PC-3 (cell line): ENCODE results near the gene DENND5B. TPM values are rescaled to one million over a fixed set of nuclear protein-coding genes. Genes with fewer than 3 reads are reported as not detected.
A peak's percentile ranks its signal among the peaks of the same experiment; 100 is the strongest.

Experiments used
- ATAC-seq: fragments of 200-7000 bp; cut with Tn5 transposase; 2 replicates; pipeline ENCODE4 v1.9.1; 2020; ENCODE audit warnings: mild to moderate bottlenecking, moderate library complexity
- BruUV-seq: library from RNA; stranded (reverse); fragments of 400-500 nt; replicated peaks from 2 replicates; lab custom pipeline; 2021; lab: Mats Ljungman, UMichigan
- CTCF ChIA-PET: fragments of 300-600 bp; sonication (Branson Sonifier 250); formaldehyde crosslinking; loops from one replicate; lab custom pipeline; 2022; ENCODE audit warnings: antibody characterized with exemption; lab: Charles Lee
- POLR2A ChIA-PET: fragments of 300-600 bp; sonication (Branson Sonifier 250); formaldehyde crosslinking; loops from one replicate; lab custom pipeline; 2022; ENCODE audit warnings: antibody characterized with exemption; ENCODE audit not compliant: unreplicated experiment; lab: Charles Lee
- DNase-seq: peaks from one replicate; pipeline ENCODE4 v3.0.0-alpha.2; 2015
- H2AFZ ChIP-seq: fragments of 300-600 bp; sonication (generic); 2 replicates; pipeline ENCODE4 v1.6.0; 2016; ENCODE audit warnings: antibody characterized with exemption, low read length
- H3F3A ChIP-seq: fragments of 300-600 bp; sonication (generic); one replicate; pipeline ENCODE4 v1.6.0; 2017; ENCODE audit warnings: antibody characterized with exemption, low read length, control low read depth, mild to moderate bottlenecking; ENCODE audit not compliant: unreplicated experiment
- H3K27ac ChIP-seq: fragments of 300-600 bp; sonication (generic); 2 replicates; pipeline ENCODE4 v1.5.1; 2016; ENCODE audit warnings: mild to moderate bottlenecking, low read length
- H3K27me3 ChIP-seq: fragments of 300-600 bp; sonication (generic); 2 replicates; pipeline ENCODE4 v1.6.1; 2016; ENCODE audit warnings: low read length, mixed read lengths
- H3K36me3 ChIP-seq: fragments of 300-600 bp; sonication (generic); 2 replicates; pipeline ENCODE4 v1.6.1; 2016; ENCODE audit warnings: low read depth, mixed run types, low read length, mixed read lengths
- H3K4me1 ChIP-seq: fragments of 300-600 bp; sonication (generic); 2 replicates; pipeline ENCODE4 v1.5.1; 2016; ENCODE audit warnings: low read length; ENCODE audit not compliant: insufficient read depth
- H3K4me2 ChIP-seq: fragments of 300-600 bp; sonication (generic); 2 replicates; pipeline ENCODE4 v1.6.0; 2016; ENCODE audit warnings: low read length
- H3K4me3 ChIP-seq: fragments of 300-600 bp; sonication (generic); 2 replicates; pipeline ENCODE4 v1.5.1; 2016; ENCODE audit warnings: mild to moderate bottlenecking, low read length, mixed read lengths
- H3K79me2 ChIP-seq: fragments of 300-600 bp; sonication (generic); 2 replicates; pipeline ENCODE4 v1.6.1; 2017; ENCODE audit warnings: low read length, mixed read lengths
- H3K9ac ChIP-seq: fragments of 300-600 bp; sonication (generic); 2 replicates; pipeline ENCODE4 v1.6.0; 2016; ENCODE audit warnings: mild to moderate bottlenecking, low read length
- H3K9me2 ChIP-seq: fragments of 300-600 bp; sonication (generic); replicated peaks from 2 replicates; pipeline ENCODE4 v1.6.1; 2016; ENCODE audit warnings: mixed run types, low read length, mixed read lengths
- H3K9me3 ChIP-seq: fragments of 300-600 bp; sonication (generic); 2 replicates; pipeline ENCODE4 v1.6.1; 2016; ENCODE audit warnings: low read length, mixed read lengths
- H4K20me1 ChIP-seq: fragments of 300-600 bp; sonication (generic); 2 replicates; pipeline ENCODE4 v1.6.1; 2016; ENCODE audit warnings: low read length, mixed read lengths
- EZH2 ChIP-seq: fragments of 300-600 bp; sonication (generic); IDR thresholded peaks from one replicate; pipeline ENCODE4 v1.6.1; 2017; ENCODE audit warnings: antibody characterized with exemption, mild to moderate bottlenecking, low read length; ENCODE audit not compliant: unreplicated experiment
- EZH2phosphoT487 ChIP-seq: fragments of 300-600 bp; sonication (generic); IDR thresholded peaks from 2 replicates; pipeline ENCODE4 v1.6.1; 2018; ENCODE audit warnings: mild to moderate bottlenecking, antibody characterized with exemption, low read length, borderline replicate concordance
- intact Hi-C: fragments of 100-400 bp; cut with micrococcal nuclease; formaldehyde crosslinking; loops from 2 replicates; pipeline ENCODE4 v1.9.0; 2023
- total RNA-seq: library from RNA; depleted of rRNA; stranded (reverse); fragments of >200 nt; gene quantifications from 2 replicates; pipeline ENCODE4 v1.2.3, GENCODE V29; 2014
- TF ChIP-seq, protein P1 (sequence below): fragments of 300-600 bp; sonication (generic); conservative IDR thresholded peaks from 2 replicates; pipeline ENCODE4 v1.5.1; 2017; ENCODE audit warnings: antibody characterized with exemption, low read depth, mild to moderate bottlenecking, low read length

DENND5B gene
- total RNA-seq, 1 experiment from 2014 or later, result 4.2 TPM

DNA sequence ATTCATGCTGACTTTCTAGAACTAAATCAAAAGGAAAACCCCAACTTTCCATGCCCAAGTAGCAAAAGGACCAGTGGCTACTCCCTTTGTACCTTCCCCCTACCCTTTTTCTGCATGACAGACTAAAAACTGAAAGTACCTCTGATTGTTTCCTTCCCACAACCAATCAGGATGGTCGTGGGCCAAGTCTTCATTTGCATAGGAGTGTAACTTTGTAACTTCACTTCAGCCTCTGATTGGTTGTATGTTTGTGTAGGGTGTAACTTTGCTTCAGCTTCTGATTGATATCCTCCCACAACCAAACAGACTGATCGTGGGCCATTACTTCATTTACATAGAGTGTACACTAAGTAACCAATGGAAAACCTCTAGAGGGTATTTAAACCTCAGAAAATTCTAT, 96.5 kb downstream of the DENND5B start:
- CTCF ChIA-PET, result no interaction called here
- H3K4me2 ChIP-seq, result no peak overlapping the region
- DNase-seq, result no peak

DNA sequence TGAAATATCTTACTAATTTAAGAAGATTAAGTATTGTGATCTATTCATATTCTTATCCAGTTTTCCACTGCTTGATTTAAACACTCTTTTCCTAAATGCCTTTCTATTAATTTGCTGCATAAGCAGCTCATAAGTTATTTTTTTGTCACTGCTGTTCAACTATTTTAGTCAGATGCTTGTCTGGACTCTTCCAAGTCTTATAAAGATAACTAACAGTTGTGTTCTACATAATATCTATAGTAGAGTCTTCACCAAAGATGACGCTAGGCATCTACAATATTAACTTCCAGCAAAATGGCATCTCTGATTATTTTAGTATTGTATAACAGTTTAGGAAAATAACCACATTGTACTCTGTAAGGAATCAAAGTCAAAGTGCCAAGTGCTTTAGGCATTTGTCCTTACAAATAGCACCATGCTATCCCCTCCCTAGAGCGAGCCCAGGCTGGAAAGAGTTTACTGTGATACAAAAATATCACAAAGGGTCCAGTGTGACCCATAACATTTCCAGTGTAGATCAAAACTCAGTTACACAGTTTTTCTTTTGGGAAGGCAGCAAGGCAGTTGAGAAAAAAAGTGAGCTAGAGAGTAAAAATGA, 98.2 kb downstream of the DENND5B start:
- H3K4me1 ChIP-seq, result peaks cover 34% of the 10 kb centered on the region
- no peak for ATAC-seq
- CTCF ChIA-PET, result interaction anchor here (0.6 kb wide), 1 partner anchor 12 kb away, joined by 4 read pairs; no protein-coding TSS in a partner anchor

More for the DNA sequence above, 96.5 kb downstream of the DENND5B start:
- Histone ChIP-seq H3K4me3 (no peak overlapping the region), H3K79me2 (no peaks in the 10 kb centered on the region), H3K27me3 (no peaks in the 10 kb centered on the region), H3K9me2 (no peaks in the 10 kb centered on the region), H2AFZ (no peak overlapping the region), H3K9ac (no peak overlapping the region), H3K9me3 (no peaks in the 10 kb centered on the region), H3K4me1 (peaks cover 34% of the 10 kb centered on the region), H3K27ac (no peak overlapping the region), H3K36me3 (no peaks in the 10 kb centered on the region), H3F3A (peaks cover 7% of the 10 kb centered on the region), H4K20me1 (no peaks in the 10 kb centered on the region)
- BruUV-seq, result no TSS peak
- ATAC-seq, result no peak
- POLR2A ChIA-PET, result no interaction called here
- TF ChIP-seq EZH2 (no peak), EZH2phosphoT487 (no peak)
- TF ChIP-seq, protein P1, sequence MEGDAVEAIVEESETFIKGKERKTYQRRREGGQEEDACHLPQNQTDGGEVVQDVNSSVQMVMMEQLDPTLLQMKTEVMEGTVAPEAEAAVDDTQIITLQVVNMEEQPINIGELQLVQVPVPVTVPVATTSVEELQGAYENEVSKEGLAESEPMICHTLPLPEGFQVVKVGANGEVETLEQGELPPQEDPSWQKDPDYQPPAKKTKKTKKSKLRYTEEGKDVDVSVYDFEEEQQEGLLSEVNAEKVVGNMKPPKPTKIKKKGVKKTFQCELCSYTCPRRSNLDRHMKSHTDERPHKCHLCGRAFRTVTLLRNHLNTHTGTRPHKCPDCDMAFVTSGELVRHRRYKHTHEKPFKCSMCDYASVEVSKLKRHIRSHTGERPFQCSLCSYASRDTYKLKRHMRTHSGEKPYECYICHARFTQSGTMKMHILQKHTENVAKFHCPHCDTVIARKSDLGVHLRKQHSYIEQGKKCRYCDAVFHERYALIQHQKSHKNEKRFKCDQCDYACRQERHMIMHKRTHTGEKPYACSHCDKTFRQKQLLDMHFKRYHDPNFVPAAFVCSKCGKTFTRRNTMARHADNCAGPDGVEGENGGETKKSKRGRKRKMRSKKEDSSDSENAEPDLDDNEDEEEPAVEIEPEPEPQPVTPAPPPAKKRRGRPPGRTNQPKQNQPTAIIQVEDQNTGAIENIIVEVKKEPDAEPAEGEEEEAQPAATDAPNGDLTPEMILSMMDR, result no peak
- intact Hi-C loops, result loop anchor here (10.0 kb wide), 1 partner anchor 90 kb away; no protein-coding TSS in a partner anchor

More for the DNA sequence above, 98.2 kb downstream of the DENND5B start:
- TF ChIP-seq EZH2 (no peak), EZH2phosphoT487 (no peak)
- TF ChIP-seq, protein P1, result no peak
- intact Hi-C loops, result loop anchor here (10.0 kb wide), 1 partner anchor 92 kb away; no protein-coding TSS in a partner anchor
- H3F3A ChIP-seq, result peaks cover 7% of the 10 kb centered on the region
- peak overlapping the region; percentile 91 for H3K27ac ChIP-seq
- H3K36me3 ChIP-seq, result no peaks in the 10 kb centered on the region
- POLR2A ChIA-PET, result no interaction called here
- H3K9me3 ChIP-seq, result no peaks in the 10 kb centered on the region
- H4K20me1 ChIP-seq, result no peaks in the 10 kb centered on the region
- H3K9me2 ChIP-seq, result no peaks in the 10 kb centered on the region
- no peak overlapping the region for H3K4me3 ChIP-seq
- no peak overlapping the region for H3K4me2 ChIP-seq
- H2AFZ ChIP-seq, result no peak overlapping the region
- no peaks in the 10 kb centered on the region for H3K27me3 ChIP-seq
- no peaks in the 10 kb centered on the region for H3K79me2 ChIP-seq
- H3K9ac ChIP-seq, result peak overlapping the region; percentile 67
- no peak for DNase-seq
- no TSS peak for BruUV-seq
